H9 (cell line): ENCODE results near the gene TEX51. TPM values are rescaled to one million over a fixed set of nuclear protein-coding genes. Genes with fewer than 3 reads are reported as not detected.

Experiments used
- DNase-seq: peaks from one replicate; pipeline ENCODE4 v3.0.0-alpha.2; 2017
- H2AFZ ChIP-seq: one replicate; pipeline ENCODE4 v1.6.1; 2013; ENCODE audit warnings: mild to moderate bottlenecking, low read length, control low read depth, moderate library complexity
- H2AK5ac ChIP-seq: 2 replicates; pipeline ENCODE4 v1.6.1; 2013; ENCODE audit warnings: low read length, control low read depth, mixed read lengths; ENCODE audit not compliant: insufficient read length
- H2BK120ac ChIP-seq: one replicate; pipeline ENCODE4 v1.6.1; 2013; ENCODE audit warnings: low read depth, mild to moderate bottlenecking, low read length, control low read depth, inconsistent platforms; ENCODE audit not compliant: poor library complexity, severe bottlenecking
- H2BK12ac ChIP-seq: 2 replicates; pipeline ENCODE4 v1.6.1; 2013; ENCODE audit warnings: low read length, control low read depth, mixed read lengths, low read depth; ENCODE audit not compliant: insufficient read length
- H2BK15ac ChIP-seq: 2 replicates; pipeline ENCODE4 v1.6.1; 2013; ENCODE audit warnings: low read depth, low read length, control low read depth
- H2BK20ac ChIP-seq: one replicate; pipeline ENCODE4 v1.6.1; 2013; ENCODE audit warnings: low read depth, mild to moderate bottlenecking, low read length, control low read depth, inconsistent platforms; ENCODE audit not compliant: poor library complexity, severe bottlenecking
- H2BK5ac ChIP-seq: 2 replicates; pipeline ENCODE4 v1.6.1; 2013; ENCODE audit warnings: low read length, control low read depth, mixed read lengths; ENCODE audit not compliant: insufficient read length
- H3K14ac ChIP-seq: 2 replicates; pipeline ENCODE4 v1.6.1; 2013; ENCODE audit warnings: low read length, control low read depth; ENCODE audit not compliant: insufficient read depth
- H3K18ac ChIP-seq: 2 replicates; pipeline ENCODE4 v1.6.1; 2013; ENCODE audit warnings: low read depth, mild to moderate bottlenecking, mixed read lengths, low read length, control low read depth; ENCODE audit not compliant: insufficient read length
- H3K23ac ChIP-seq: 2 replicates; pipeline ENCODE4 v1.6.1; 2013; ENCODE audit warnings: low read length, control low read depth, mixed read lengths, low read depth; ENCODE audit not compliant: insufficient read length
- H3K23me2 ChIP-seq: 2 replicates; pipeline ENCODE4 v1.6.1; 2013; ENCODE audit warnings: low read depth, mild to moderate bottlenecking, mixed read lengths, low read length, control low read depth; ENCODE audit not compliant: insufficient read length, poor library complexity, severe bottlenecking
- H3K27ac ChIP-seq: 2 replicates; pipeline ENCODE4 v1.5.1; 2013; ENCODE audit warnings: low read length, control low read depth, mixed read lengths, low read depth; ENCODE audit not compliant: insufficient read length
- H3K27me3 ChIP-seq: 2 replicates; pipeline ENCODE4 v1.6.1; 2013; ENCODE audit warnings: low read length, control low read depth, inconsistent platforms; ENCODE audit not compliant: insufficient read depth
- H3K4ac ChIP-seq: 2 replicates; pipeline ENCODE4 v1.6.1; 2013; ENCODE audit warnings: low read depth, mild to moderate bottlenecking, control low read depth, inconsistent platforms, low read length, moderate library complexity
- H3K4me1 ChIP-seq: 2 replicates; pipeline ENCODE4 v1.6.1; 2013; ENCODE audit warnings: low read length, control low read depth, inconsistent platforms; ENCODE audit not compliant: insufficient read depth
- H3K4me2 ChIP-seq: 2 replicates; pipeline ENCODE4 v1.6.1; 2013; ENCODE audit warnings: low read length, control low read depth, mixed read lengths; ENCODE audit not compliant: insufficient read length, insufficient read depth
- H3K56ac ChIP-seq: 2 replicates; pipeline ENCODE4 v1.6.1; 2013; ENCODE audit warnings: low read depth, mild to moderate bottlenecking, mixed read lengths, low read length, control low read depth; ENCODE audit not compliant: insufficient read length
- H3K79me1 ChIP-seq: 2 replicates; pipeline ENCODE4 v1.6.1; 2013; ENCODE audit warnings: low read depth, mild to moderate bottlenecking, moderate library complexity, low read length, control low read depth, inconsistent platforms; ENCODE audit not compliant: insufficient read depth, poor library complexity, severe bottlenecking
- H3K79me2 ChIP-seq: 2 replicates; pipeline ENCODE4 v1.6.1; 2013; ENCODE audit warnings: low read length, control low read depth, inconsistent platforms; ENCODE audit not compliant: insufficient read depth
- H3K9ac ChIP-seq: 2 replicates; pipeline ENCODE4 v1.6.1; 2013; ENCODE audit warnings: low read length, control low read depth, mixed read lengths; ENCODE audit not compliant: insufficient read length; ENCODE audit errors: extremely low read depth
- H3K9me3 ChIP-seq: one replicate; pipeline ENCODE4 v1.6.1; 2013; ENCODE audit warnings: low read depth, low read length, inconsistent platforms; ENCODE audit not compliant: control insufficient read depth
- H3T11ph ChIP-seq: one replicate; pipeline ENCODE4 v1.6.1; 2013; ENCODE audit warnings: mild to moderate bottlenecking, low read length, control low read depth, inconsistent platforms
- H4K20me1 ChIP-seq: one replicate; pipeline ENCODE4 v1.6.1; 2013; ENCODE audit not compliant: control insufficient read depth, insufficient read length, insufficient read depth
- H4K5ac ChIP-seq: 2 replicates; pipeline ENCODE4 v1.6.1; 2013; ENCODE audit warnings: low read depth, mild to moderate bottlenecking, mixed read lengths, low read length, control low read depth; ENCODE audit not compliant: insufficient read length
- H4K8ac ChIP-seq: replicated peaks from 2 replicates; pipeline ENCODE4 v1.6.1; 2013; ENCODE audit warnings: low read length, control low read depth, mixed read lengths, low read depth; ENCODE audit not compliant: insufficient read length
- H4K91ac ChIP-seq: 2 replicates; pipeline ENCODE4 v1.6.1; 2013; ENCODE audit warnings: low read depth, mild to moderate bottlenecking, moderate library complexity, mixed read lengths, low read length, control low read depth; ENCODE audit not compliant: insufficient read length
- H3K27ac Mint-ChIP-seq, 3 experiments: 2 replicates in 2 of 3; 3 replicates in 1 of 3; pipeline ENCODE4 v1.8.0; 2020 to 2021; ENCODE audit warnings: mixed read lengths in 3 of 3, mild to moderate bottlenecking in 1 of 3, moderate library complexity in 1 of 3
- H3K27me3 Mint-ChIP-seq: 2 replicates; pipeline ENCODE4 v1.8.0; 2021; ENCODE audit warnings: low read depth, mild to moderate bottlenecking, moderate library complexity, mixed read lengths
- H3K36me3 Mint-ChIP-seq, 3 experiments: 2 replicates in 2 of 3; 3 replicates in 1 of 3; pipeline ENCODE4 v1.8.0; 2020 to 2021; ENCODE audit warnings: low read depth in 3 of 3, mixed read lengths in 3 of 3; ENCODE audit not compliant: insufficient read depth in 1 of 3
- H3K4me1 Mint-ChIP-seq, 2 experiments: 2 replicates each; pipeline ENCODE4 v1.8.0; 2020; ENCODE audit warnings: mixed read lengths in 2 of 2
- H3K4me3 Mint-ChIP-seq, 2 experiments: 2 replicates in 1 of 2; 3 replicates in 1 of 2; pipeline ENCODE4 v1.8.0; 2020 to 2021; ENCODE audit warnings: mild to moderate bottlenecking in 2 of 2, mixed read lengths in 2 of 2, moderate library complexity in 1 of 2
- H3K9me3 Mint-ChIP-seq, 2 experiments: 2 replicates in 1 of 2; 3 replicates in 1 of 2; pipeline ENCODE4 v1.8.0; 2020; ENCODE audit warnings: mild to moderate bottlenecking in 2 of 2, mixed read lengths in 2 of 2, moderate library complexity in 1 of 2
- WGBS: extraction: QIAGEN DNeasy Blood & Tissue Kit; methylation state at CpG from one replicate; pipeline ENCODE4 v1.1.7; 2013; ENCODE audit warnings: missing lambda C conversion rate, low lambda C conversion rate, mixed read lengths; ENCODE audit not compliant: insufficient read length; ENCODE audit errors: extremely low coverage; 5-methylcytosine and 5-hydroxymethylcytosine counted together
- total RNA-seq: library from RNA; stranded (reverse); gene quantifications from 2 replicates; pipeline ENCODE4 v1.2.1, GENCODE V29; 2021
- TF ChIP-seq, protein P1 (sequence below): fragments of 200-600 bp; sonication (generic); conservative IDR thresholded peaks from 3 replicates; pipeline ENCODE4 v1.8.0; 2021; ENCODE audit warnings: antibody characterized with exemption, mild to moderate bottlenecking

TEX51 gene
- total RNA-seq, 1 experiment from 2014 or later, result not detected

DNA sequence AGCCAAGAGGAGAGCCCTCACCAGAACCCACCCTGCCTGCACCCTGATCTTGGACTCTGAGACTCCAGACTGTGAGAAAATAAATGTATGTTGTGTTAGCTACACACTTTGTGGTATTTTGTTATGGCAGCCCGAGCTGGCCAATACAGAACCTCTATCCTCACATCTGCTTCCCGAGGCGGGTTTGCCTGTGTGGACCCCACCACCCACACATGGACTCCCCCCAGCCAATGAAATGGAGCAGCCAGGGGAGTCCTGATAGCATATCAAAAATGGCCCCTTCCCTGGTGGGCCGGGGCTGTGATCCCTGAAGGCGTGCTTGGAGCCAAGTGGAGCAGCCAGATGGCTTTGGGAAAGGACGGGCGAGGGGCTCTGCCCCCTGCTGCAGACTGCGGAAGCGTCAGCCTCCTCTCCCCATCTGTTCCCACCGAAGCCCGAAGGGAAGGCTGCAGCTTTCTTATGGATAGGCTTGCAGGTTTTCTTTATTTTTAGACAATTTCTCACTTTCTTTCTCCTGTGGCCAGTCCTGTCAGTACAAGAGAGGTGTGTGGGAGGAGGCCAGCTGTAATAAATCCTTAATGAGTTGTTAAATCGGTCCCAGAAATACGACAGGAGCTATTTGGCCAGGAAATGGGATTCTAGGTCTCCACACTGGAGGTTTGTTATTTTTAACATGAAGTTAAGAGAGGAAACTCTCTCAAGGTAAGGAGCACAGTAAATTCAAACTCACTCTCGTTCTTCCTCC lies 34.4 kb downstream of the TEX51 start:
- Histone ChIP-seq H2BK20ac (no peak overlapping the region), H3T11ph (no peak overlapping the region), H3K4me1 (no peaks in the 10 kb centered on the region), H2BK12ac (no peak overlapping the region), H4K20me1 (no peaks in the 10 kb centered on the region), H3K9me3 (no peaks in the 10 kb centered on the region), H4K5ac (no peak overlapping the region), H3K79me1 (no peaks in the 10 kb centered on the region), H3K14ac (no peak overlapping the region), H2BK5ac (no peak overlapping the region), H2AFZ (no peak overlapping the region), H3K9ac (no peak overlapping the region), H2AK5ac (no peak overlapping the region), H3K79me2 (no peaks in the 10 kb centered on the region), H2BK120ac (no peak overlapping the region), H3K23me2 (no peaks in the 10 kb centered on the region), H3K4me2 (no peak overlapping the region), H2BK15ac (no peak overlapping the region), H3K23ac (no peak overlapping the region), H3K18ac (no peak overlapping the region), H3K56ac (no peak overlapping the region), H4K8ac (no peak overlapping the region), H3K27ac (no peak overlapping the region), H3K27me3 (no peaks in the 10 kb centered on the region), H4K91ac (no peak overlapping the region), H3K4ac (no peak overlapping the region)
- H3K27me3 Mint-ChIP-seq, result peaks cover 48% of the 10 kb centered on the region
- no CpG with 5 or more reads among the region's 14 CpGs for WGBS
- no peak overlapping the region for H3K27ac Mint-ChIP-seq
- peaks cover 0 to under 1% of the 10 kb centered on the region in 2 experiments; a peak in 1 of 5 replicates for H3K9me3 Mint-ChIP-seq
- no peak overlapping the region for H3K4me3 Mint-ChIP-seq
- H3K4me1 Mint-ChIP-seq, result peaks cover 2 to 5% of the 10 kb centered on the region in 2 experiments; a peak in 3 of 4 replicates
- no peaks in the 10 kb centered on the region for H3K36me3 Mint-ChIP-seq
- TF ChIP-seq, protein P1, sequence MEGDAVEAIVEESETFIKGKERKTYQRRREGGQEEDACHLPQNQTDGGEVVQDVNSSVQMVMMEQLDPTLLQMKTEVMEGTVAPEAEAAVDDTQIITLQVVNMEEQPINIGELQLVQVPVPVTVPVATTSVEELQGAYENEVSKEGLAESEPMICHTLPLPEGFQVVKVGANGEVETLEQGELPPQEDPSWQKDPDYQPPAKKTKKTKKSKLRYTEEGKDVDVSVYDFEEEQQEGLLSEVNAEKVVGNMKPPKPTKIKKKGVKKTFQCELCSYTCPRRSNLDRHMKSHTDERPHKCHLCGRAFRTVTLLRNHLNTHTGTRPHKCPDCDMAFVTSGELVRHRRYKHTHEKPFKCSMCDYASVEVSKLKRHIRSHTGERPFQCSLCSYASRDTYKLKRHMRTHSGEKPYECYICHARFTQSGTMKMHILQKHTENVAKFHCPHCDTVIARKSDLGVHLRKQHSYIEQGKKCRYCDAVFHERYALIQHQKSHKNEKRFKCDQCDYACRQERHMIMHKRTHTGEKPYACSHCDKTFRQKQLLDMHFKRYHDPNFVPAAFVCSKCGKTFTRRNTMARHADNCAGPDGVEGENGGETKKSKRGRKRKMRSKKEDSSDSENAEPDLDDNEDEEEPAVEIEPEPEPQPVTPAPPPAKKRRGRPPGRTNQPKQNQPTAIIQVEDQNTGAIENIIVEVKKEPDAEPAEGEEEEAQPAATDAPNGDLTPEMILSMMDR, result peak; percentile 26; the same call in 1 of the 3 replicates
- no peak for DNase-seq
